ENCODE data around the gene PPFIA1. TPM values are rescaled to one million over a fixed set of nuclear protein-coding genes. Genes with fewer than 3 reads are reported as not detected.

Gene PPFIA1
- total and polyA plus RNA-seq, 7 donors = 13.2 to 62.1 (median 43.4) TPM

- H3K27me3 ChIP-seq = no peaks in the 10 kb centered on the region
- WGBS, 2 donors = 88 to 89% methylated on average over 1 of the region's 1 CpG
These were observed 78.1 kb downstream of the PPFIA1 start for GRCh38 chr11:70348608-70349007.

GRCh38 chr11:70351646-70352045 lies 81.2 kb downstream of the PPFIA1 start:
- intact Hi-C loops (cut with DNase I) = no loop called here
- H3K4me3 ChIP-seq = no peak overlapping the region
- TF ChIP-seq CTCF (IDR thresholded peaks at IDR 0.05) (no peak), EP300 (IDR thresholded peaks at IDR 0.05) (no peak), POLR2AphosphoS5 (IDR thresholded peaks at IDR 0.05) (no peak), POLR2A (IDR thresholded peaks at IDR 0.05) (no peak)
- H3K27me3 ChIP-seq = no peaks in the 10 kb centered on the region
- no peaks in the 10 kb centered on the region for H3K9me3 ChIP-seq
- no peak overlapping the region for H3K27ac ChIP-seq
- 85 to 89% methylated on average over 3 of the region's 3 CpGs for WGBS, 2 donors
- H3K4me1 ChIP-seq = no peaks in the 10 kb centered on the region
- DNase-seq = no peak
- peaks cover 9 to 66% (median 33%) of the 10 kb centered on the region in 4 donors for H3K36me3 ChIP-seq

More at GRCh38 chr11:70348608-70349007, 78.1 kb downstream of the PPFIA1 start:
- TF ChIP-seq CTCF (IDR thresholded peaks at IDR 0.05) = no peak
- no peak overlapping the region for H3K4me3 ChIP-seq
- no peaks in the 10 kb centered on the region for H3K4me1 ChIP-seq
- intact Hi-C loops (cut with DNase I) = no loop called here
- no peaks in the 10 kb centered on the region for H3K9me3 ChIP-seq
- DNase-seq = no peak
- H3K36me3 ChIP-seq = peaks cover 10 to 63% (median 19%) of the 10 kb centered on the region in 4 donors
- no peak overlapping the region for H3K27ac ChIP-seq

GRCh38 chr11:70352100-70352499 lies 81.6 kb downstream of the PPFIA1 start:
- H3K4me1 ChIP-seq = no peaks in the 10 kb centered on the region
- no peak for DNase-seq
- H3K9me3 ChIP-seq = no peaks in the 10 kb centered on the region
- H3K4me3 ChIP-seq = no peak overlapping the region
- TF ChIP-seq CTCF (IDR thresholded peaks at IDR 0.05) = no peak
- no peak for TF ChIP-seq POLR2A (IDR thresholded peaks at IDR 0.05)
- TF ChIP-seq POLR2AphosphoS5 (IDR thresholded peaks at IDR 0.05) = no peak
- no peak for TF ChIP-seq EP300 (IDR thresholded peaks at IDR 0.05)
- H3K36me3 ChIP-seq = peaks cover 9 to 70% (median 34%) of the 10 kb centered on the region in 4 donors
- H3K27me3 ChIP-seq = no peaks in the 10 kb centered on the region
- 90 to 93% methylated on average over 1 of the region's 1 CpG for WGBS, 2 donors
- no peak overlapping the region for H3K27ac ChIP-seq
- intact Hi-C loops (cut with DNase I) = no loop called here

- Histone ChIP-seq H3K4me3 (no peak overlapping the region), H3K27me3 (no peaks in the 10 kb centered on the region), H3K36me3 (peaks cover 9 to 70% (median 32%) of the 10 kb centered on the region in 4 donors), H3K9me3 (no peaks in the 10 kb centered on the region), H3K27ac (no peak overlapping the region), H3K4me1 (no peaks in the 10 kb centered on the region)
- intact Hi-C loops (cut with DNase I) = no loop called here
- no peak for TF ChIP-seq POLR2AphosphoS5 (IDR thresholded peaks at IDR 0.05)
- no peak for TF ChIP-seq EP300 (IDR thresholded peaks at IDR 0.05)
- TF ChIP-seq CTCF (IDR thresholded peaks at IDR 0.05) = no peak
- no peak for TF ChIP-seq POLR2A (IDR thresholded peaks at IDR 0.05)
- DNase-seq = no peak
- 90 to 97% methylated on average over 19 of the region's 19 CpGs for WGBS, 2 donors
These were observed 82.1 kb downstream of the PPFIA1 start for GRCh38 chr11:70352601-70353000.

GRCh38 chr11:70353329-70353728 lies 82.8 kb downstream of the PPFIA1 start:
- H3K27ac ChIP-seq = no peak overlapping the region
- intact Hi-C loops (cut with DNase I) = no loop called here
- H3K4me1 ChIP-seq = peaks cover 0 to 3% (median 0%) of the 10 kb centered on the region in 4 donors
- H3K36me3 ChIP-seq = peaks cover 9 to 70% (median 29%) of the 10 kb centered on the region in 4 donors
- H3K9me3 ChIP-seq = no peaks in the 10 kb centered on the region
- H3K27me3 ChIP-seq = no peaks in the 10 kb centered on the region
- no peak for DNase-seq
- H3K4me3 ChIP-seq = no peak overlapping the region
- 93 to 97% methylated on average over 2 of the region's 2 CpGs for WGBS, 2 donors
- TF ChIP-seq EP300 (IDR thresholded peaks at IDR 0.05) = no peak
- no peak for TF ChIP-seq POLR2AphosphoS5 (IDR thresholded peaks at IDR 0.05)
- no peak for TF ChIP-seq CTCF (IDR thresholded peaks at IDR 0.05)
- no peak for TF ChIP-seq POLR2A (IDR thresholded peaks at IDR 0.05)

Measured in sigmoid colon (tissue), 7 donors.